ENCODE measurements around the gene EFNA2. TPM values are rescaled to one million over a fixed set of nuclear protein-coding genes. Genes with fewer than 3 reads are reported as not detected.

The EFNA2 gene
- total RNA-seq, 1 experiment from 2014 or later = 12.2 TPM

DNA sequence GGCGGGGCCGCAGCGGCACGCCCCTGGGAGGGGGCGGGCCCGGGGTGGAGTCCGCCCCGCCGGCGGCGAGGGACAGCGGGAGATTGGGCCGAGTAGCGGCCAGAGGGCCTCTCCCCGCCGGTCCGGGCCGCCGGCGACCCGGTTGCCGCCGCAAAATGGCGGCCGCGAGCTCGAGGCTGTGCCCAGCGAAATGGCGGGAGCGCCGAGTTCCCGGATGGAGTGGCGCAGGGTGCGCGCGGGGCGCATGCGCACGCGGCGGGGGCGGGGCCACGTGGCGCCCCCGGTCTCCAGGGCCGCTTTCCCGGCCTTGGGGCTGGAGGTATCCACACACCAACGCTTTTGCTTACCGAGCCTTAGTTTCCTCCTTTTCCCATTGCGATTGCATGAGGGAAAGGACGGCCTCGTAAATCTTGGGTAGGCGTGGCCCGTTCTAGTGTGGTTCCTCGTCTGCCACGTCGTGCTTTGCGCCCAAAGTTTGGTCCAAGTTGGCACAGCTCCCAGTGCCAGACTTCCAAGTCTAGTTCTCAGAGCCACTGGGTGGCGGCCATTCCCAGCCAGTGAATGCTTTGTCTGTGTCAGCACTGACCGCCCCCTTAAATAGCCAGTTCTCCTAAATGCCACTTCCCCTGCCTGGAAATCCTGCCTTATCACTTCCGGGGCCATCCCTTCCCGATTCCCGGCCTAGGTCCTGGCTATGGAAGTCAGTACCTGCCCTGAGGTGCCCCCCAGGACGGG lies 16.0 kb upstream of the EFNA2 start:
- DNase-seq (ENCODE audit: low read depth, low spot score) = no peak
- Histone ChIP-seq H3K9me2 (ENCODE audit: insufficient read depth) (no peaks in the 10 kb centered on the region), H3K4me1 (ENCODE audit: control insufficient read depth in 1 of 2, insufficient read depth in 2 of 2, low read length in 2 of 2) (peaks cover 45 to 81% of the 10 kb centered on the region in 2 experiments), H4K20me1 (ENCODE audit: insufficient read depth) (no peaks in the 10 kb centered on the region), H3K27ac (ENCODE audit: low read depth, low read length) (peak overlapping the region; percentile 100), H3K9me3 (ENCODE audit: control insufficient read depth in 1 of 2, insufficient read depth in 1 of 2, low read depth in 1 of 2, low read length in 2 of 2) (no peaks in the 10 kb centered on the region), H2AFZ (ENCODE audit: low read depth, low read length, poor library complexity, severe bottlenecking) (no peak overlapping the region), H3K36me3 (ENCODE audit: control insufficient read depth in 1 of 2, insufficient read depth in 2 of 2, low read length in 2 of 2) (peaks cover 26 to 32% of the 10 kb centered on the region in 2 experiments; a peak in 3 of 4 replicates), H3K79me2 (ENCODE audit: insufficient read depth, low read length) (peaks cover 51% of the 10 kb centered on the region), H3K9ac (ENCODE audit: low read length) (peak overlapping the region; percentile 98), H3K27me3 (ENCODE audit: insufficient read depth, low read length) (no peaks in the 10 kb centered on the region), H3K4me2 (ENCODE audit: low read length) (peak overlapping the region; percentile 100), H3K4me3 (replicated peaks in 1 of 2; ENCODE audit: low read depth in 1 of 2, low read length in 2 of 2) (peak overlapping the region; percentile 85 to 96)
- peak; percentile 23 for ATAC-seq
- intact Hi-C loops (cut with micrococcal nuclease) = loop anchor here (10.0 kb wide), 1 partner anchor 135 kb away; the partner anchor contains the start of genes DAZAP1 and GAMT
- ChIA-PET CTCF (interaction anchor here (1.0 to 6.5 kb wide), 4 partner anchors 14 to 186 kb away, joined by 3 to 325 read pairs (median 3); no protein-coding TSS in a partner anchor), RAD21 (ENCODE audit: low non-redundant PET in 1 of 2, low total read pairs in 2 of 2, uncharacterized antibody in 2 of 2, unreplicated experiment in 2 of 2) (interaction anchor here (0.6 to 1.4 kb wide), 5 partner anchors 17 to 244 kb away, joined by 3 to 16 read pairs (median 4); partner anchors contain the start of gene CNN2 (in 1 of the 2)), POLR2A (interaction anchor here (0.6 to 1.7 kb wide), 32 partner anchors 10 to 635 kb away, joined by 3 to 139 read pairs (median 7); partner anchors contain the start of genes ABCA7, ATP5F1D, CBARP and CNN2)
- TF ChIP-seq TCF7L2 (IDR thresholded peaks at IDR 0.05; ENCODE audit: borderline replicate concordance, extremely low read depth, insufficient read depth, insufficient read length) = no peak
- peak; percentile 89 for TF ChIP-seq POLR2AphosphoS5 (IDR thresholded peaks at IDR 0.05; ENCODE audit: low read depth, low read length)
- peak; percentile 98 for TF ChIP-seq YY1 (IDR thresholded peaks at IDR 0.05; ENCODE audit: extremely low read depth, insufficient replicate concordance, low read depth, low read length)
- TF ChIP-seq, protein P1, sequence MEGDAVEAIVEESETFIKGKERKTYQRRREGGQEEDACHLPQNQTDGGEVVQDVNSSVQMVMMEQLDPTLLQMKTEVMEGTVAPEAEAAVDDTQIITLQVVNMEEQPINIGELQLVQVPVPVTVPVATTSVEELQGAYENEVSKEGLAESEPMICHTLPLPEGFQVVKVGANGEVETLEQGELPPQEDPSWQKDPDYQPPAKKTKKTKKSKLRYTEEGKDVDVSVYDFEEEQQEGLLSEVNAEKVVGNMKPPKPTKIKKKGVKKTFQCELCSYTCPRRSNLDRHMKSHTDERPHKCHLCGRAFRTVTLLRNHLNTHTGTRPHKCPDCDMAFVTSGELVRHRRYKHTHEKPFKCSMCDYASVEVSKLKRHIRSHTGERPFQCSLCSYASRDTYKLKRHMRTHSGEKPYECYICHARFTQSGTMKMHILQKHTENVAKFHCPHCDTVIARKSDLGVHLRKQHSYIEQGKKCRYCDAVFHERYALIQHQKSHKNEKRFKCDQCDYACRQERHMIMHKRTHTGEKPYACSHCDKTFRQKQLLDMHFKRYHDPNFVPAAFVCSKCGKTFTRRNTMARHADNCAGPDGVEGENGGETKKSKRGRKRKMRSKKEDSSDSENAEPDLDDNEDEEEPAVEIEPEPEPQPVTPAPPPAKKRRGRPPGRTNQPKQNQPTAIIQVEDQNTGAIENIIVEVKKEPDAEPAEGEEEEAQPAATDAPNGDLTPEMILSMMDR (IDR thresholded peaks at IDR 0.05 in 2 of 3, conservative IDR thresholded peaks at IDR 0.05 in 1 of 3; ENCODE audit: borderline replicate concordance in 1 of 3, insufficient read depth in 1 of 3, low read depth in 2 of 3, low read length in 2 of 3) = no peak
- no peak for TF ChIP-seq ELF1 (IDR thresholded peaks at IDR 0.05; ENCODE audit: borderline replicate concordance, low read depth)
- TF ChIP-seq EGR1 (IDR thresholded peaks at IDR 0.05; ENCODE audit: low read depth) = no peak
- TF ChIP-seq EZH2phosphoT487 (IDR thresholded peaks at IDR 0.05; ENCODE audit: borderline replicate concordance) = no peak
- TF ChIP-seq ZFX (IDR thresholded peaks at IDR 0.05) = peak; percentile 76
- BruUV-seq (replicated peaks) = TSS peak; percentile 65
